Measurements from ENCODE around the gene XPA.
"Not testable (repeated sequence)": the region's sequence is repeated elsewhere in the genome, so short reads cannot be mapped to it uniquely, and the experiment has no call there.

Gene XPA

DNA sequence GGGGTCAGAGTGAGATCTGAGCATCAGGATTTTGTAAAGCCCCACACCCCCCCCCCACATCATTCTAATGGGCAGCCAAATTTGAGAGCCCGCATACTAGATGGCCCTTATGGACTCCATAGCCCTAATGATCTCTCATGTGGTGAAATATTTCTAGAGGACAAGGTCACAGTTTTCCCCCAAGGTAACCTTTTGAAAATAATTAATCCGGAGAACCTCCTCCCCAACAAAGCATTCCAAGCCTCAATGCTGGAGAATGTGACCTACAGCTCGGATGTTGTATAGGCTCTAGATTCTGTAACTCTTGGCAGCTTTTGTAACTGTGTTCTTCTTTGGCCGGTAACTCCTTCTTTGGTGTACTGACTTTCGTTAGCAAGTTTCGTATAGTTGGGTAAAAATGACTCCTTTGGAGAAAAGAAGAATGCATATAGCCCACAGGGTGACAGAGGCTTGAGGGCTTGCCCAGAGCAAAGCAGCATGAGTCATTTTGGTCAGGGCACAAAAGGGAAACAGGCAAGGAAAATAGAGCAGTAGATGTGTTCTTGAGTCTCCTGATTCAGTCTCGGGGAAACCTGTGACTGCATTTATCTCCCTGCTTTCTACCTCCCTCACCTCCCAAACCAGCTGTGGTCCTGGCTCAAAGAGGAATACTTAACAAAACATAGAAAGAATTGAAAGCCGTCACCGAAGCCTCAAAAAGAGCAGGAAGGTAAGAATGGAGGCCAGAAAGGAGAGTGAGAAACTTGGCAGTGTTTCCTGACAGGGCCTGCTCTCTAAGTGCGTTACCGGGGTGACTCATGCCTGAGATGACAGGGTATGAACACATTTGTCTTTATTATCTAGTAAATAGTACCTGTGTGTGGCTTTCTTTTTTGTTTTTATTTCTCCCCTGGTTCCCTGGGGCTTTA is 6.6 kb upstream of the XPA start:
- no peak for DNase-seq

DNA sequence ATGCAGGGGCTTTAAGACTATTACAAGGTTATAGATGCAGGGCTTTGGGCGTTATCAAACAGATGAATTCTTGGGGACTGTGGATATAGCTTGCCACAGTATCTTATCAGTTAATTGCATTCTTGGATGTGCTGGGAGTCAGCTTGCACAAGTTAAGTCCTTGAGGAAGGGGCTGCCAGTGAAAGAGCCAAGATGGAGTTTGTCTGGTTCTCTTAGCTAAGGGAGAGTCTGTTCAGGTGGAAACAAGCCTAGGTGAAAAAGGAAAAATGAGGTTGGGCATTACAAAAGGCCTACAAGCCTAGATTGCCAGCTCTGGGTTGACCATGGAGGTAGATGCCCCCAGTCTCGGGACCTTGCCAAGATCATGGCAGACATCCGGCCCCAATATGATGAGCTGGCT is 2.7 kb upstream of the XPA start:
- not testable (repeated sequence) for DNase-seq

DNA sequence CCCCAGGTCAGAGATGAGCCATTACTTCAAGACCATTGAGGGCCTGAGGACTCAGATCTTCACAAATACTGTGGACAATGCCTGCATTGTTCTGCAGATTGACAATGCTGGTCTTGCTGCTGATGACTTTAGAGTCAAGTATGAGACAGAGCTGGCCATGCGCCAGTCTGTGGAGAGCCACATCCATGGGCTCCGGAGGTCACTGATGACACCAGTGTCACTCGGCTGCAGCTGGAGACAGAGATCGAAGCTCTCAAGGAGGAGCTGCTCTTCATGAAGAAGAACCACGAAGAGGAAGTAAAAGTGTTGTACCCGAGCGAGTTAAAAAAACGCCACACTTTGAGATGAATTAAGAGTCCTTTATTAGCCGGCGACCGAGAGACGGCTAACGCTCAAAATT is 2.1 kb upstream of the XPA start:
- not testable (repeated sequence) for DNase-seq

DNA sequence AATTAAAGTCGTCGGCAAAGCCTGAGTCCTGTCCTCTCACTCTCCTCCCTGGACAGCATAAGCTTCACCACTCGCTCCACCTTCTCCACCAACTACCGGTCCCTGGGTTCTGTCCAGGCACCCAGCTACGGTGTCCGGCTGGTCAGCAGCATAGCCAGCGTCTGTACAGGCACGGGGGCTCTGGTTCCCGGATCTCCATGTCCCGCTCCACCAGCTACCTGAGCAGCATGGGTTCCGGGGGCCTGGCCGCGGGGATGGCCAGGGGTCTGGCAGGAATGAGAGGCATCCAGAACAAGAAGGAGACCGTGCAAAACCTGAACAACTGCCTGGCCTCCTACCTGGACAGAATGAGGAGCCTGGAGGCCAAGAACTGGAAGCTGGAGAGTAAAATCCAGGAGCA is 1.7 kb upstream of the XPA start:
- DNase-seq = no peak

DNA sequence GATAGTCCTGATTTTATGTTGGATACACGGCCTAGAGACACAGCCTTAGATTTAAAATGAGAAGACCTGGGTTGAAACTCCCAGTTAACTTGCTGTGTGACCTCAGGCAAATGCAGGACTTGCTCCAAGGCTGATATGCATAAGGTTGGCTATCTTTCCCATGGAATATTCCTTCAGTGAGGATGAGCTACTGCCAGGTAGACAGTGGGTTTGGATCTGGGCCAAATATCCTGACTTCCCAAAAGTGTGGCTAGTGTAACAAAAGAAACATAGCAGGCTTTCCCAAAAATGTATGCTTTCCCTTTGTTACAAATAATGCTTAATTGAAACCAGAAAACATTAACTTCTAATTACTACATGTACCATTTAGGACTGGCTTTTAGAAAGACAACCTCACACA is 697 bp upstream of the XPA start:
- DNase-seq = no peak

DNA sequence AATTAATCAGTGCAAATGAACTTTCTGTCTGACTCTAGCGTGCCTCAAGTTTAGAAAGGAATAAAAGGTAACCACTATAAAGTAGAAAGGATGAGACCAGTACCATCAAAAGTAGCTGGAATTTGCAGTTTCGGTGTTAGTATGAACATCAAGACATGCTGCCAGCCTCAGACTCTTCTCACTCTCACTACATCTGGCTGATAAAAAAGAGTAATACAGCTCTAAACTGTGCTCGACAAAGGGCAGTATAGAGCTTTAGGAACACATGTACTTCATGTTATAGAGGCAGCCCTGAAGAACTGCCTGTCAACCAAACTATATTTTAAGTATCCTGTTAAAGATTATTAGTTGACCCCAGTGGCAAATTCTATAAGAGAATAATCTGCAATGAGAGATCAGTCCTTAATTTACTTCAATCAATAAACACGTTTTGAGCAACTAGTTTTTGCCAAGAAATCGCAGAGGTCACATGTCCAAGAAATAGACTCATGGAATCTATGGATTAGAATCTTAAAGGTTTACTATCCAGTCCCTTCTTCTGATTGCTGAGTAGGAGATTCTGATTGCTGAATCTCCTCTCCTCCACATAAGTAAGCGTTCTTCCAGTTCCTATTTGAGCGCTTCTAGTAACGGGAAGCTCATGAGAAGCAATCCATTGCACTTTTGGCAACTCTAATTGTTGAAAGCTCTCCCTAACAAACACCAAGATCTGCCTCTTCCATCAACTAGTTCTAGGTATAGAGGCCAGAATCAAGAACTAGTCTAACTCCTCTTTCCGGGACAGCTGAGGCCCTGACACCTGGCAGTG is 941 bp downstream of the XPA start:
- DNase-seq = no peak

DNA sequence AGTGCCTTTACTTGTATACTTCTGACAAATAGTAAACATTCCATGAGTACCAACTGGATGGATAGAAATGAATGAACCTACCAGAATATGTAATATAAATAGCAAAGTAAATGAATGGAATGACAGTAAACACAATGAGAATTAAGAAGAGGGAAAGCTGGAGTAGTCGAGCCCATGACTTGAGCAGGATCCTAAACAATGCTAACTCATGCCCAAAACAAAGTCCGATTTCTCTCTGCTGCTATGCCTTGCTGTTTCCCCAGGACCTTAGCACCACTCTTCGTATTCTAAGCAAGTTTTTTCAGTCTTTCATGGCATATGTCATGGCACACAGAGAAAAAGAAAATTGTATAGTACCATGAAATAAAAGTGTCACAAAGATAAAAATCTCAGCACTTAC is 1.8 kb downstream of the XPA start:
- DNase-seq = no peak

DNA sequence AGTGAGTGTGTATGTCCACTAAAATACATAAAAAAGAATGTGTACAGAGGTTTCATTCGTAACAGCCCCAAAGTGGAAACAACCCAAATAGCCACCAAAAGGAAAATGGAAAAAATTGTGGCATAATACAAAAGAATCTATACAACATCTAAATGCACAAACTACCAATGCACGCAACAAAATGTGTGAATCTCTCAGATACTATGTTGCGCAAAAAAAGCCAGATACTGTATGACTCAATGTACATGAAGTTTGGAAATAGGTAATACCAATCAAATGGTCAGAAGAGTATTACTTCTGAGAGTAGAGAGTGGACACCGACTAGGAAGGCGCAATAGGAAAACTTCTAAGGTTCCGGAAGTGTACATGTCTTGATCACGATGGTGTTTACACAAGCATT is 2.4 kb downstream of the XPA start:
- DNase-seq = no peak

DNA sequence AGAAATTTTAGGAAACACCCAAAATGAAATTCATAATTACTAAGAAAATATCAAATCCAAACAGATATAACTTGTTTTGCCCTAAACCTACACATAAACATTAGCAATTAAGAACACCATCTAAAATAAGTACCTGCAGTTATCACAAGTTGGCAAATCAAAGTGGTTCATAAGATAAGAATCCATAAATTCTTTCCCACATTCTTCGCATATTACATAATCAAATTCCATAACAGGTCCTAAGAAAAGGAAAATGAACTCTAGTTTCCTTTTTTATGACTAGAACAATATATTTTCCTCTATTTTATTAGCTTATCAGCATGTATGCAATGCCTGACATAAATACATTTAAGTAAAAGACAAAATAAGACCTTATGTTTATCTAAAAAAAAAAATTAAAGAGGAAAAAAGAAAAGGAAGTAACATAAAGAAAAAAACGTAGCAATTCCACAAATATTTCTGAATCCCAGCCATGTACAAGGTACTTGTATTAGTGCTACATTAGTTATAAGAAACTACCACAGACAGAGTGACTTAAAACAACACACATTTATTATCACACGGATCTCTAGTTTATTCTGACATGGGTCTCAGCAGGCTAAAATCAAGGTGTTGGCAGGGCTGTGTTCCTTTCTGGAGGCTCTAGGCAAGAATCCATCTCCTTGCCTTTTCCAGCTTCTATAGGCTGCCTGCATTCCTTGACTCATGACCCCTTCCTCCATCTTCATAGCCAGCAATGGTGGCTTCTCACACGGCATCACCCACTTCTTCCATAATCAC is 7.5 kb downstream of the XPA start:
- DNase-seq = no peak

DNA sequence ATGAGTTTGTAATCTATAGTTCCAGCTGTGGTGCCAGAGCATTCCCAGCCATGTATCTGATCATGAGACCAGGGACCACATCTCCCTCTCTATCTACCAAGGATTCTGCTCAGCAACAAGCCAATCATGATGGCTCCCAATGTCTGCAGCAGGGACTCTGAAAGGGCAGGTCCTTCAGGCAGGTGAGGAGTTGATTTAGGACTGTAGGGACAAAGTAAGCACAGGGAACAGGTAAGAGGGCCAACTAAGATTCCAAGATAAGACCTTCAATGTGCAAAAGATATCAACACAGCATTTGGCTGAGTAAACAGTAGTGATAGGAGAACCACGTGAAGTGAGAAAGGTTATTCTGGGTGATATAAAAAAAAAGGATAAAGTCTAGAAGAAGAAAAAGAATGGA is 8.5 kb downstream of the XPA start:
- DNase-seq = no peak

DNA sequence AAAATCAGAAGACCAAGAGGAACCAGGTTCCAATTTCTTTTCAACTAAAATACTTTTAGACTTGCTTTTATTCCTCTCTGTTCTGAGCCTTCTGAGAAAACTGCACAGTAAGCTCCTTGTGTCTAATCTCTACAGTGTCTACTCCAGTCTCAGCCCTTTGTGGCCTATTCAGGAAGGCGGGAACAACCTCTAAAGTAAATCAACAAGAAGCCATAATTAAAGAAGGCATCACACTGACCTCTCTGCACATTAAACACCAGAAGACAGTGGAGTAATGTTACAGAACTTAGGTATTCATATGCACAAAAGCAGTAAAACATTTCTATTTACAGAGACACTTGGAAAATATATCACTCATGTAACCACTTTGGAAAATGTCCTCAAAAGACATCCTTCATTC is 14.9 kb downstream of the XPA start:
- DNase-seq = no peak

DNA sequence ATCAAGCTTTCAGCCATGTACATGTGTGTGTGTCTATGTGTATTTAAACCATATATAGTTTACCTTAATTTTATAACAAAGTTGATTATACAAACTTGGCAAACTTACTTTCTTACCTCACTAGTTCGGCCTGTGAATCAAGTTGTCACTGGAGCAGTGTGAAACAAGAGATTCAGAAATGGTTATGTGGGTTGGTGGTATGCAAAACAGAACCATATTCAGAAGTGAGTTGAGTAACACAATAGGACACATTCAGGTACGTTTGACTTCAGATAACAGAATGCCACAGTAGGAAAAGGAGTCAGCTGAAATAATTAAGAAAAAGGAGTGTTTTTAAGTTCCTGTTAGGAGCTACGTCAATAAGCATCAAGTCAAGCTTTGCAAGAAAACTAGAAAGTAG is 21.5 kb downstream of the XPA start:
- DNase-seq = no peak

DNA sequence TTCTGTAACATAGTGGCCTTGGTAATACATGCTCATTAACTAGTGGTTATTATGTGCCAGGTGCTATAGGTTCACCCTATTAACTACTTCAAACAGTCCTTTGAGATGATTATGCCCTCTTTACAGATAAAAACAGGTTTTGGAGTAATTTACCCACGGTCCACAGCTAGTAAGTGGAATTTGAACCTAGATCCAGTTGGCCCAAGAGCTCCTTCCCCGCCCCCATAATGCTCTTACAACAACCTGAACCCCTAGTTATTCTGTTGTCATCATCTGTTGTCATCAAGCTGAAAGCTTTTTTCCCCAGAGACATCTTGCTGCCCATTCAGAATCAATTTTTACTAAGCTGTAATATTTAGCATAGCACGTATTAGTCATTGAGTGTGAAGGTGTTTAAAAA is 23.2 kb downstream of the XPA start:
- DNase-seq = peak; percentile 8

DNA sequence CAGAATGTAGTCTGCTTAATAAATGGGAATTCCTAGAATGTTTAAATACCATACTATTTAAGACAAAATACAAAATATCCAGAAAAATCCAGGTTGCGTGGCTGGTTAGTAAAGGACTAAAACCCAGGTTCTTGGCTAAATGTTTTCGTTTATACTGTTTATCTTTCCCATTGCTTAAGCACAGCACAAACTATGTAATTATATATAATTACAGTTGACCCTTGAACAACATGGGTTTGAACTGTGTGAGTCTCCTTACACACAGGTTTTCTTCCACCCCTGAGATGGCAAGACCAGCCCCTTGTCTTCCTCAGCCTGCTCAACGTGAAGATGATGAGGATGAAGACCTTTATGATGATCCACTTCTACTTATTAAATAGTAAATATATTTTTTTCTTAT is 24.7 kb downstream of the XPA start:
- no peak for DNase-seq

DNA sequence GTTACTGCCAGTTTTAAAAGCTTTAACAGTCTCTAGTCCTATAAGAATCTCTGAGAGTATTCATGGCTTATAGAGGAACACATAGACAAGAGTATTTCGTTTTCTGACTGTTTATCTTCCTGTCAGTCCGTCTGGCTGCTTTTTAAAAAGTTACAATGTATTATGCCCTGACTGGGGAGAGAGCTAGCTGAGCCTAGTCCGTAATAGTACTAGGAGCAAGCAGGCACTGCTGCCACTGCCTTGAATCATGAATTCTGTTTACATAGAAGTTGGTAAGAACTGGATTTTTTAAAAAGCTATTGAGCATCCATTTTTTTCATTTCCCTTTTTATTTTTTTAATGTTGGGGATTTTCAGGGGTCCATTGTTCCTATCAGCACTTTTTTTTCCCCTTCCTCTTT is 26.6 kb downstream of the XPA start:
- no peak for DNase-seq

DNA sequence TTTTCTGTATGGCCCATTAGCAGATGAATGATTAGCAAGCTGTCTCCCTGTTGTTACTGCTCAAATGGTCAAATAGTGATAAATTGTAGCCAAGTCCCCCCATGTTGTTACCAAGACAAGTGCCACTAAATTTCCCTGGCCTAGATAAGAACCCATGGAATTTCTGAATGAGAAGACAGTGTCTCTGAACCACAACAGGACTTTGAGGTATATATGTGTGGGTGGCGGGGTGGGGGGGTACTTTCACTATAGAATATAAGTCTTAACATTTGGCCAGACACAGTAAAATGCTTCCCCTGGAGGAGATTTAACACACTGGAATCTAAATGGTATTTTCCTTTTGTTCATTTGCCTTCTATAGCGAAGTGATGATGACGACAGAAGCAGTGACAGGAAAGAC is 28.7 kb downstream of the XPA start:
- no peak for DNase-seq

DNA sequence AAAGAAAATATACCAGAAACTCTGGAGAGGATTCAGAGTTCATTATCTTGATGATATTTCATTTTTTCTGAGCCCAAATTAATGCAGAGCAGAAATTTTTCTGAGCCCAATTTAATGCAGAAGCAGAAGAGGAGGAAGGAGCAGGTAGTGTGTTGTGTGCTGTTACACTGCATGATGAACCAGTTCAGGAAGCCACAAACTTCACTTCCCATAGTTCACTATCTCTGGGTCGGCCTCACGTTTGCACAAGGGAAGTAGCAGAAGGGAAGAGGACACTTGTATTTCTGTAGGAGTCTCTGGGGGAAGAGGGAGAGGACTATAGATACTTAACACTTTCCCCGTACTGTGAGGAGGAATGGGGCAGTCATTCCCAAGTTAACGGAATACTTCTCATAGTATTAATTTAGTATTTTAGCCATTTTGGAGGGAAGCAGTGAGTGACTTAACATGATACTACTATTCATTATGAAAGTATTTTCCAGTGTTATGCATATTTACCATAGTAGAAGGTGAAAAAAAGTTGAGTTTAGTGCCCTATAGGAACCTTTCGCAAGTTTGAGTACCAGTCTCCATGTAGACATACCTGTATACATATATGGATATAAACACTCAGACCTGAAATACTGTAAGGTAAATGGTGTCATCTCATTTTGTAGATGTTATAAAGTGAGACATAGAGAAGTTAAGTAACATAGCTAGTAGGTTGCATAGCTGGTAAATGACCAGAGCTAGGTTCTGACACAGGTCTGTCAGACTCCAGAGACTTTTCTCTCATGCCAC is 30.0 kb downstream of the XPA start:
- no peak for DNase-seq

DNA sequence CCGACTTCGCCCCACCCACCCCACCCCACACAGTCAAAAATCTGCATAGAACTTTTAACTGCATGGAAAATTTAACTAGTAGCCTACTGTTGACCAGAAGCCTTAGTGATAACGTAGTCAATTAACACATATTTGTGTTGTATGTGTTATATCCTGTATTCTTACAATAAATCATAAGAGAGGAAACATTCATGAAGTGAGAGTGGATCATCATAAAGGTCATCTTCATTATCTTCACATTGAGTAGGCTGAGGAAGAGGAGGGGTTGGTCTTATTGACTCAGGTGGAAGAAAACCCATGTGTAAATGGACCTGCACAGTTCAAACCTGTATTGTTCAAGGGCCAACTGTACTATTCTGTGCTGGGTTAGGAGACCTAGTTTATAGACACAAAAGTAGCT is 31.4 kb downstream of the XPA start:
- no peak for DNase-seq

DNA sequence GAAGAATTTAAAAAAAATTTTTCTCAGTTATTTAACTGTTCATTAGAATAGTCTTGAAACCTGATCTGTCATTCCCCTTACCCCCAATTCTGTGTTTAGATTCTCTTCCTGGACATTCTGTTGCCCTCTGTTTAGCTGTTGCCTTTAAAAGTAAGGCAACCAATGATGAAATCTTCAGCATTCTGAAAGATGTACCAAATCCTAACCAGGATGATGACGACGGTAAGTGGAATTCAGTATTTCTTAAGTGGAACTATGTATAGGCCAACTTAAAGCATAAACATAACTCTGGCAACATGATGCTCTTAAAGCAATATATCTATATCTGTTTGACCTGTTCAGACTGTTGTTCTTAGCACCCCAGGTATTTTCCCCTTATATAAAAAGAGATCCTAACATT is 36.3 kb downstream of the XPA start:
- DNase-seq = no peak

DNA sequence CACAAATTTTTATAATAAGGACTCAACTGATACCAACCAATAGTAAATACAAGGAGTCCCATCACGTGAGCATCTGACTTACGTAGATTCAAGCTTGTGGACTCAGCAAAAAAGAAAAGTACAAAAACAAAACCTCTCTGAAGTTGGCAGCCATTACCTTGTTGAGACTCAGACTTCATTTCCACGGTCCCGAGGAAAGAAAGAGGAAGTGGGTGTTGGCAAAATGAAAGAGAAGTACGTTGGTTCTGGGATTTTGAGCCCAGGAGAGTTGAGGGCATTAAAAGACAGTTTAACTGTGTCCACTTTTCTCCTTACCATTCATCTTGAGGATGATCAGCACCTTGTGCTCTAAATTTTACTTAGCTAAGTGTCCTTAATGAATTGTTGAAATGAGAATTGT is 36.8 kb downstream of the XPA start:
- no peak for DNase-seq

DNA sequence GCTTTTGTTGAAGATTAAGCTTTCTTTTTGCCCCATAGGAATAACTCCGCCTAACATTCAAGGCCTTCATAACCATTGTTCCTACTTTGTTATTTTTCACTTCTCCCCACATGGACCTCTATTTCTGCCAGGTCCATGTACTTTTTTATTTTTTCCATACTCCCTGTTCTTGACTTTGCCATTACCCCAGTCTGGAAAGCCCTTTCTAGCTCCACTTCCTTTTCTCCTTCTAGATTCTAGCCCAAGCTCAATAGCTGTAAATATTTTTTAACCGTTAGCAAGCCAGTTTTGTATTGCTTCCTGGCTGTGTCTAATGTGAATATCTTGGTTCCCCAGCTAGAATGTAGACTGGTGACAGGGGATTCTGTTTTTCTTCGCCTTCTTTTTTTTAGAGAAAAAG is 37.4 kb downstream of the XPA start:
- no peak for DNase-seq

DNA sequence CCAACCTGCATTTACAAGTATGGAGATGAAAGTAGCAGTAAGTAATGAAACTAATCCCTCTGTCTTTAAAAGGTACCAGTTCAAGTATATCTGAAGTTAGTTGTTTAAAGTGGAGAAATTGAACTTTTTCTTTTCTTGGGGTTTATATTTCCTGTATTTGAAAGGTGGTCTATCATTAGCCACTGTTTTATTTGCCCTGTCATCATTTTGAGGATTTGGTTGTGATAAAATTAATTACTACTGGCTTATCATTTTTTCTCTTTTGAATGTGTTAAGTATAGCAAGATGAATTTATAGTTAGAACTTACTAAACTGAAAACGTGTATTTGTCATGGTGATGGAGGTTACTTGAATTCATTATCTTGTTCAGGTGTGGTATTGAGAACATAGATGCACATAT is 38.4 kb downstream of the XPA start:
- no peak for DNase-seq

DNA sequence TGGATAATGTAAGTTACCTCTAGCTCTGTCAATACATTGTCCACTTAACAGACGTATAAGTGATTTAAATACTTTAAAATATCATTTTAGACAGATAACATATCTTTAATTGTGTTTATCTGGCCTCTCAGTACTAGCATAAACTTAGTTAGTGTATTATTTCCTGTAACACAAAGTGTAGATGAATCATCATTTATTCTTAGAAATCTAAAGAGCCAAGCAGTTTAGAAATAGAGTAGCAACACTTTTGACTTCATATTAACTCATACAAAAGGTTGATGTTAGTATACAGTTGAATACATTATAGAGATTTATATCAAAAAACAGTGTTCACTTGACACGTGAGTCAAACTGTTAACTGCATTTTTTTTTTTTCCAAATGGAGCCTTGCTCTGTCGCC is 45.5 kb downstream of the XPA start:
- no peak for DNase-seq
